ENCODE measurements around the gene ADAM33. TPM values are rescaled to one million over a fixed set of nuclear protein-coding genes. Genes with fewer than 3 reads are reported as not detected.

Gene ADAM33
- total and polyA plus RNA-seq, 2 donors (not counting 1 experiment from before 2014, with no cell fraction given) = not detected

GRCh38 chr20:3728876-3729275 lies 47.1 kb upstream of the ADAM33 start:
- 71% methylated on average over 1 of the region's 3 CpGs for WGBS (ENCODE audit: insufficient coverage)
- peaks cover 54% of the 10 kb centered on the region for H3K27me3 Mint-ChIP-seq

GRCh38 chr20:3728354-3728753 lies 46.5 kb upstream of the ADAM33 start:
- WGBS (ENCODE audit: insufficient coverage) = 87% methylated on average over 4 of the region's 5 CpGs
- Histone ChIP-seq H3K27me3 (replicated peaks in 1 of 4; ENCODE audit: control extremely low read depth in 1 of 4, control insufficient read depth in 3 of 4, insufficient read depth in 4 of 4, low read length in 3 of 4) (peaks cover 0 to 41% (median 8%) of the 10 kb centered on the region in 4 experiments), H4K20me1 (ENCODE audit: control insufficient read depth, insufficient read depth, low read length, poor library complexity, severe bottlenecking) (no peaks in the 10 kb centered on the region), H3K4me2 (replicated peaks; ENCODE audit: low read depth, low read length, poor library complexity, severe bottlenecking) (no peak overlapping the region), H3K4me3 (ENCODE audit: control extremely low read depth in 1 of 5, extremely low read depth in 1 of 5, insufficient read depth in 1 of 5, low read depth in 2 of 5, low read length in 4 of 5) (no peak overlapping the region), H2AFZ (ENCODE audit: insufficient read depth, low read depth, low read length, poor library complexity, severe bottlenecking) (no peak overlapping the region), H3K36me3 (replicated peaks in 1 of 2; ENCODE audit: control extremely low read depth in 1 of 2, control insufficient read depth in 1 of 2, extremely low read depth in 1 of 2, insufficient read depth in 2 of 2, low read length in 1 of 2) (no peaks in the 10 kb centered on the region), H3K4me1 (ENCODE audit: control insufficient read depth in 2 of 2, insufficient read depth in 2 of 2, low read length in 2 of 2) (no peaks in the 10 kb centered on the region), H3K9ac (ENCODE audit: low read length) (no peak overlapping the region), H3K9me3 (ENCODE audit: control extremely low read depth in 1 of 3, control insufficient read depth in 2 of 3, insufficient read depth in 1 of 3, low read length in 2 of 3) (no peaks in the 10 kb centered on the region), H3K79me2 (ENCODE audit: control insufficient read depth, insufficient read depth, low read length) (no peaks in the 10 kb centered on the region), H3K27ac (ENCODE audit: low read length in 2 of 2) (no peak overlapping the region)
- Mint-ChIP-seq H3K4me3 (no peak overlapping the region), H3K27ac (no peak overlapping the region), H3K27me3 (peaks cover 53% of the 10 kb centered on the region), H3K9me3 (ENCODE audit: insufficient read depth) (no peaks in the 10 kb centered on the region), H3K4me1 (peaks cover 5% of the 10 kb centered on the region)
- ChIA-PET CTCF (interaction anchor here (1.3 kb wide), 1 partner anchor 18 kb away, joined by 3 read pairs; no protein-coding TSS in a partner anchor), POLR2A (no interaction called here)
- TF ChIP-seq CTCF (IDR thresholded peaks at IDR 0.05) (no peak), EZH2 (IDR thresholded peaks at IDR 0.05; ENCODE audit: borderline replicate concordance, insufficient read depth, low read depth, low read length, poor library complexity, severe bottlenecking) (no peak)
- intact Hi-C loops (cut with micrococcal nuclease) = no loop called here
- ATAC-seq (ENCODE audit: low read depth) = no peak
- no peak for DNase-seq

More at GRCh38 chr20:3728876-3729275, 47.1 kb upstream of the ADAM33 start:
- DNase-seq (no peak), ATAC-seq (ENCODE audit: low read depth) (no peak)
- Mint-ChIP-seq H3K9me3 (ENCODE audit: insufficient read depth) (no peaks in the 10 kb centered on the region), H3K27ac (no peak overlapping the region), H3K4me3 (no peak overlapping the region), H3K4me1 (peaks cover 5% of the 10 kb centered on the region)
- no peak overlapping the region for H3K27ac ChIP-seq (ENCODE audit: low read length in 2 of 2)
- no peaks in the 10 kb centered on the region for H3K36me3 ChIP-seq (replicated peaks in 1 of 2; ENCODE audit: control extremely low read depth in 1 of 2, control insufficient read depth in 1 of 2, extremely low read depth in 1 of 2, insufficient read depth in 2 of 2, low read length in 1 of 2)
- H3K9me3 ChIP-seq (ENCODE audit: control extremely low read depth in 1 of 3, control insufficient read depth in 2 of 3, insufficient read depth in 1 of 3, low read length in 2 of 3) = no peaks in the 10 kb centered on the region
- H3K9ac ChIP-seq (ENCODE audit: low read length) = no peak overlapping the region
- intact Hi-C loops (cut with micrococcal nuclease) = no loop called here
- no peak overlapping the region for H3K4me3 ChIP-seq (ENCODE audit: control extremely low read depth in 1 of 5, extremely low read depth in 1 of 5, insufficient read depth in 1 of 5, low read depth in 2 of 5, low read length in 4 of 5)
- no peaks in the 10 kb centered on the region for H3K79me2 ChIP-seq (ENCODE audit: control insufficient read depth, insufficient read depth, low read length)
- no peak for TF ChIP-seq CTCF (IDR thresholded peaks at IDR 0.05)
- no peak for TF ChIP-seq EZH2 (IDR thresholded peaks at IDR 0.05; ENCODE audit: borderline replicate concordance, insufficient read depth, low read depth, low read length, poor library complexity, severe bottlenecking)
- H3K4me1 ChIP-seq (ENCODE audit: control insufficient read depth in 2 of 2, insufficient read depth in 2 of 2, low read length in 2 of 2) = no peaks in the 10 kb centered on the region
- no peak overlapping the region for H3K4me2 ChIP-seq (replicated peaks; ENCODE audit: low read depth, low read length, poor library complexity, severe bottlenecking)
- ChIA-PET CTCF (interaction anchor here (1.3 kb wide), 1 partner anchor 18 kb away, joined by 3 read pairs; no protein-coding TSS in a partner anchor), POLR2A (no interaction called here)
- peaks cover 0 to 46% (median 8%) of the 10 kb centered on the region in 4 experiments for H3K27me3 ChIP-seq (replicated peaks in 1 of 4; ENCODE audit: control extremely low read depth in 1 of 4, control insufficient read depth in 3 of 4, insufficient read depth in 4 of 4, low read length in 3 of 4)
- no peaks in the 10 kb centered on the region for H4K20me1 ChIP-seq (ENCODE audit: control insufficient read depth, insufficient read depth, low read length, poor library complexity, severe bottlenecking)
- no peak overlapping the region for H2AFZ ChIP-seq (ENCODE audit: insufficient read depth, low read depth, low read length, poor library complexity, severe bottlenecking)

All from B cell (primary cell).